Stimulated activated CD4-positive, alpha-beta T cell treated with anti-CD3 and anti-CD28 coated beads, Interleukin-2, amount 100 ng/mL, for 24 hours (primary cell): ENCODE results near the gene INHBE.
A peak's percentile ranks its signal among the peaks of the same experiment; 100 is the strongest.

ENCODE experiments used
- DNase-seq, 2 donors: peaks; one replicate each; pipeline ENCODE4 v3.0.0-alpha.2; 2020

Gene INHBE

DNA sequence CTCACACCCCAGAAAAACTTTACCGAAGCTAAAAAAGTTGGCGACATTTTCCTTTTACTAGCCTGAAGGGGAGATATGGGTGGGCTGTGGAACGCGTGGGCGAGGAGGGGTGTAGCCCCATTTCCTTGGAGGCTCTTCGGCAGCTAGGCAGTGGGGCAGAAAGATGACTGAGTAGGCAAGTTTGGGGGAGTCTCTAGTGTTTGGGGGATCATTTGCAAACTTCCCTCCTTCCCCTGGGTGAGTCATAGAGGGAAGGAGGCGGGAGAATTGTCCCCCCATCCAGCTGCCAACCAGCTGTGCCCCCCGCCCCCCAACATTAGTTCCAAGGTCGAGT lies 6.8 kb downstream of the INHBE start:
- DNase-seq: no peak

DNA sequence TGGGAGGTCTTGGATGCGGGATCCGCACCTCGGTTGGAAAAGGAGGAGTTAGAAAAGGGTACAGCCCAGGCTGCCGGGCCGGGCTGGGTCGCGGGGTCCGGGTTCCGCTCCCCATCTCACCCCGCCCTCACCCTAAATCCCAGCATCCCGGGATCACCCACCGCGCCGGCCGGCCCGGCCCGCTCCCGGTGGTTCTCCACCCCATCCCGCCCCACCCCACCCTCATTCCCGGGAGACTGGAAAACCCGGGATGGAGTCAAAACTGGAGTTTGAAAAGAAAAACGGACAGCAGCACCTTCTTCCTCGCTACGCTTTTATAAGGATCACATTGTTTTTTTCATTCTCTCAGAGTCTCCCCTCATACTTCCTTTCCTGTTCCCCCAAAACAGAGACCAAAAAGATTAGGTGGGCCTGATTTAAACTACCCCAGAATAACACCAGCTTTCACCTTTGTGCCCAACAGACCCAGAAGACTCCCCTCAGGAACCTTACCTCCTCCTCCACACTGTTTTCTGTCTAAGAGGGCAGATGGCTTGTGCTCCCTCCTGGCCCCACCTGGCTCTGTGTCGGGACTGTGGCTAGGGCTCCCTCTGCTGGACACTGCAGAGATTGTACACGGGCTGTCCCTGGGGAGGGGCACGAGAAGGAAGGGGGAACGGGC lies 7.3 kb downstream of the INHBE start:
- DNase-seq: peak; percentile 91 to 92

DNA sequence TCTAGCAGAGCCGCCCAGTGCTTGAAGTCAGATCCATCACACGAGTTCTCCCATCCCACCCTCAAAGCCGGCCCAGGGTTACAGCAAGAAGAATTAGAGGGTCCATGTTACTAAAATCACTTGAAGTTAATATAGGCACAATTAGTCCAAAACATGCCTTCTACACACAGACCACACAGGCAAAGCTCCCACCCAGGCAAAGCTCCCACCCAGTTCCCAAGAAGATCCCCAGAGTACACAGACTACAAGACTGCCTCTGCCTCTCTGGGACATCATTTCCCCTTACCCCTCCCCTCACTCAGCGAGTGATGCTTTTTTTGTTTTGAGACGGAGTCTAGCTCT lies 7.8 kb downstream of the INHBE start:
- DNase-seq: no peak

DNA sequence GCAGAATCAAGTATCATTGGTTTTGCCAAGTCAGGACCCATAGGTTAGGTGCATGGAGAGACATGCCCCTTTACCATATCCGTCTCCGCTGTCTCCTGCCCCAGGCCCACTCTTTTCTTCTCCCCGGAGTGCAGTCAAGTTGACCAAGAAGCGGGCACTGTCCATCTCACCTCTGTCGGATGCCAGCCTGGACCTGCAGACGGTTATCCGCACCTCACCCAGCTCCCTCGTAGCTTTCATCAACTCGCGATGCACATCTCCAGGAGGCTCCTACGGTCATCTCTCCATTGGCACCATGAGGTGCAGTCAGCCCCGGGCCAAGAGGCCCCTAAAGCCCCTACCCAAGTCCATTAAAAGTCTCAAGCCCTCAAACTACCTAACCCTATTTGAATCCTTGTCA lies 9.5 kb downstream of the INHBE start:
- DNase-seq: no peak

DNA sequence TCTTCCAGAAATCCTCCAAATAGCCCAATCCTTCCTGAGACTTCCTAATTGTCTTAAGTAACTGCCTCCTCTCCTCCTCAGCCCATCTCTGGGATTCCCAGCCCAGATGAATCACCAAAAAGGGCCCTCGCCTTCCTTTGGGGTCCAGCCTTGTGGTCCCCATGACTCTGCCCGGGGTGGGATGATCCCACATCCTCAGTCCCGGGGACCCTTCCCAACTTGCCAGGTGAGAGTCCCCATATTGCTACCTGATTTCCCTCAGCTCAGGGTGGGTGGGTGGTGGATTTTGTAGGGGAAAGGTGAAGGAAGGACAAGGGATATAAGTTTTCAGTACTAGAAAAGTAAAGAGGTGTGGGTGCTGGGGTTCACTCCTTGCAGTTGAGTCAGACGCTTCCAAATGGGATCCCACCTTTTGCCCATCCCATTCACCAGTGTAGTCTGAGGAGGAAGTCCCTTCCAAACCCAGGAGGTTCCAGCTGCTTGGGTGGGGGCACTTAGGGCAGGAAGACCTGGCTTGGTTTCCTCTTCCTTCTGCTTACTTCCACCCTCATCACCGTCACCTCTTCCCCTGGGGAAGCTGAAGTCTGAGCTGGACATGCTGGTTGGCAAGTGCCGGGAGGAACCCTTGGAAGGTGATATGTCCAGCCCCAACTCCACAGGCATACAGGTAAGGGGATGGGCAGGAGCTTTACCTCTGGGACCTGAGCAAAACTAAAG lies 10.1 kb downstream of the INHBE start:
- DNase-seq: no peak

DNA sequence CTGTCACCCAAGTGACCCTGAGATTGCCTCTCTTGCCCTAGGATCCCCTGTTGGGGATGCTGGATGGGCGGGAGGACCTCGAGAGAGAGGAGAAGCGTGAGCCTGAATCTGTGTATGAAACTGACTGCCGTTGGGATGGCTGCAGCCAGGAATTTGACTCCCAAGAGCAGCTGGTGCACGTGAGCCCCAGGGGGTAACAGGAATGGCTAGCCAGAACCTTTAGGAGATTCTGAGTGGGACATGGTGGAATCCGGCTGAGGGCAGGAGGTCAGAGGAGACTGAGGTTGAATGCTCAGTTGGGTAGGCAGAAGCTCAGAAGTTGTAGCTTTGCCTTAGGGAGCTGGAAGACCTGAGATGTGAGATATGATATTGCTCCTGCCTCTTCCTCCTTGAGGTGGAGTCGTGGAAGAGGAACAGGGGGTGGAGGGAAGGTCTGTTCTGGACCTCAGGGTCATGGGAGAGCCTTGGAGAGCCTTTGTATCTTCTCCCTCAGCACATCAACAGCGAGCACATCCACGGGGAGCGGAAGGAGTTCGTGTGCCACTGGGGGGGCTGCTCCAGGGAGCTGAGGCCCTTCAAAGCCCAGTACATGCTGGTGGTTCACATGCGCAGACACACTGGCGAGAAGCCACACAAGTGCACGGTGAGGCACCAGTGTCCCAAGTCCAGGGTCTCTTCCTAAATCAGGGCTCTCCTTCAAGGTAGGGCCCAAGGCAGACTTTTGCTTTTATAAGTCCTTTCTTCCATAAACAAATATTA lies 10.8 kb downstream of the INHBE start:
- DNase-seq: no peak

DNA sequence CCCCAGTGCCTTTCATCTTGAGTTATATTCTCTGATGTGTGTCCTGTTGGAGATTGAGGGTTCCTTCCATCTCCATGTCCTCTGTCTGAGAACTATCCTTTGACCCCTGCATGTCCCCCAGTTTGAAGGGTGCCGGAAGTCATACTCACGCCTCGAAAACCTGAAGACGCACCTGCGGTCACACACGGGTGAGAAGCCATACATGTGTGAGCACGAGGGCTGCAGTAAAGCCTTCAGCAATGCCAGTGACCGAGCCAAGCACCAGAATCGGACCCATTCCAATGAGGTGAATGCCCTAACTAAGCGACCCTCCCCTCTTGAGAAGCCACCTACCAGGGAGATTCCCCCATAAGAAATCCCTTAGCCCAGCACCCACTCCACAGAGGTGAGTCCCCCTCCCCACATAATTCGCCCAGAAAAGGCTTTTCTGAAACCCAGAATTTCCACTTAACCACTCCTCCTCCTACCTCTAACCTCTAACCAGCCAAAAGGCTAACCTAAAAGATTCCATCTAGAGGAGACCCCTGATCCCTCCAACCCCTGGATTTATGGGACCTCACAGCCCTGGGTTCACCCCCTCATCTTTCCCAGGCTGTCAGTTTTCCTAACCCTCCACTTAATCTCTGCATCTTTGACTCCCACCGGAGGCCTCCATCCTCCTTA lies 12.2 kb downstream of the INHBE start:
- DNase-seq: no peak

DNA sequence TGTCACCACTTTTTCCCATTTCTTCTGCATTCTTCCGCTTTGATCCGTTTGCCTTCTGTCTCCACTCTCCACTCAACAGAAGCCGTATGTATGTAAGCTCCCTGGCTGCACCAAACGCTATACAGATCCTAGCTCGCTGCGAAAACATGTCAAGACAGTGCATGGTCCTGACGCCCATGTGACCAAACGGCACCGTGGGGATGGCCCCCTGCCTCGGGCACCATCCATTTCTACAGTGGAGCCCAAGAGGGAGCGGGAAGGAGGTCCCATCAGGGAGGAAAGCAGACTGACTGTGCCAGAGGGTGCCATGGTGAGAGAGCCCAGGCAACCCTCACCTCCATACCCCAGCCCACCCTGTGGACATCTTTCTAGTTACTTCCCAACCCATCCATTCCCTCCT lies 12.8 kb downstream of the INHBE start:
- DNase-seq: no peak

DNA sequence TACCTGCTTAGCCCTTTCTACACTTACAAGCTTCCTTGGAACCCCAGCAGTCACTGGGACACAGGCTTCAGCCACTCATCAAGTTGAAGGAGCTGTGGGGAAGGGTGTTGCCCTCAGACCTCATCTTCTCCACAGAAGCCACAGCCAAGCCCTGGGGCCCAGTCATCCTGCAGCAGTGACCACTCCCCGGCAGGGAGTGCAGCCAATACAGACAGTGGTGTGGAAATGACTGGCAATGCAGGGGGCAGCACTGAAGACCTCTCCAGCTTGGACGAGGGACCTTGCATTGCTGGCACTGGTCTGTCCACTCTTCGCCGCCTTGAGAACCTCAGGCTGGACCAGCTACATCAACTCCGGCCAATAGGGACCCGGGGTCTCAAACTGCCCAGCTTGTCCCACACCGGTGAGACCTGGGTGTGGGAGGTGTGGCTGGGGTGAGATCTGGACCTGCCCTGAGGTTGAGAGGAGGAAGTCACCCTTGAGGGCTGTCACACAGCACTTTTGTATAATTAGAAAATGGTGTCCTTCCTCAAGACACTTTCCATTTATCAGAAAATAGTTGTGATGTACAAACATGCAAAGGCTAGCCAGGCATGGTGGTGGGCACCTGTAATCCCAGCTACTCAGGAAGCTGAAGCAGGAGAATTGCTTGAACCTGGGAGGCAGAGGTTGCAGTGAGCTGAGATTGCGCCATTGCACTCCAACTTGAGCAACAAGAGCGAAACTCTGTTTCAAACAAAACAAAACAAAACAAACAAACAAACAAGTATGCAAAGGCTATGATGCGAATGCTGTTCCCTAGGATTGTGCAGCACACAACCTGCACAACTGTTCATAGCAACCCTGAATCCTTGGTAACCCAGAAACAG lies 14.4 kb downstream of the INHBE start:
- no peak for DNase-seq

DNA sequence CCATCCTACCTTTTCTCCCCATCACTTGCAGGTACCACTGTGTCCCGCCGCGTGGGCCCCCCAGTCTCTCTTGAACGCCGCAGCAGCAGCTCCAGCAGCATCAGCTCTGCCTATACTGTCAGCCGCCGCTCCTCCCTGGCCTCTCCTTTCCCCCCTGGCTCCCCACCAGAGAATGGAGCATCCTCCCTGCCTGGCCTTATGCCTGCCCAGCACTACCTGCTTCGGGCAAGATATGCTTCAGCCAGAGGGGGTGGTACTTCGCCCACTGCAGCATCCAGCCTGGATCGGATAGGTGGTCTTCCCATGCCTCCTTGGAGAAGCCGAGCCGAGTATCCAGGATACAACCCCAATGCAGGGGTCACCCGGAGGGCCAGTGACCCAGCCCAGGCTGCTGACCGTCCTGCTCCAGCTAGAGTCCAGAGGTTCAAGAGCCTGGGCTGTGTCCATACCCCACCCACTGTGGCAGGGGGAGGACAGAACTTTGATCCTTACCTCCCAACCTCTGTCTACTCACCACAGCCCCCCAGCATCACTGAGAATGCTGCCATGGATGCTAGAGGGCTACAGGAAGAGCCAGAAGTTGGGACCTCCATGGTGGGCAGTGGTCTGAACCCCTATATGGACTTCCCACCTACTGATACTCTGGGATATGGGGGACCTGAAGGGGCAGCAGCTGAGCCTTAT lies 15.3 kb downstream of the INHBE start:
- DNase-seq: no peak

DNA sequence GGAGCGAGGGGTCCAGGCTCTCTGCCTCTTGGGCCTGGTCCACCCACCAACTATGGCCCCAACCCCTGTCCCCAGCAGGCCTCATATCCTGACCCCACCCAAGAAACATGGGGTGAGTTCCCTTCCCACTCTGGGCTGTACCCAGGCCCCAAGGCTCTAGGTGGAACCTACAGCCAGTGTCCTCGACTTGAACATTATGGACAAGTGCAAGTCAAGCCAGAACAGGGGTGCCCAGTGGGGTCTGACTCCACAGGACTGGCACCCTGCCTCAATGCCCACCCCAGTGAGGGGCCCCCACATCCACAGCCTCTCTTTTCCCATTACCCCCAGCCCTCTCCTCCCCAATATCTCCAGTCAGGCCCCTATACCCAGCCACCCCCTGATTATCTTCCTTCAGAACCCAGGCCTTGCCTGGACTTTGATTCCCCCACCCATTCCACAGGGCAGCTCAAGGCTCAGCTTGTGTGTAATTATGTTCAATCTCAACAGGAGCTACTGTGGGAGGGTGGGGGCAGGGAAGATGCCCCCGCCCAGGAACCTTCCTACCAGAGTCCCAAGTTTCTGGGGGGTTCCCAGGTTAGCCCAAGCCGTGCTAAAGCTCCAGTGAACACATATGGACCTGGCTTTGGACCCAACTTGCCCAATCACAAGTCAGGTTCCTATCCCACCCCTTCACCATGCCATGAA lies 16.0 kb downstream of the INHBE start:
- no peak for DNase-seq

DNA sequence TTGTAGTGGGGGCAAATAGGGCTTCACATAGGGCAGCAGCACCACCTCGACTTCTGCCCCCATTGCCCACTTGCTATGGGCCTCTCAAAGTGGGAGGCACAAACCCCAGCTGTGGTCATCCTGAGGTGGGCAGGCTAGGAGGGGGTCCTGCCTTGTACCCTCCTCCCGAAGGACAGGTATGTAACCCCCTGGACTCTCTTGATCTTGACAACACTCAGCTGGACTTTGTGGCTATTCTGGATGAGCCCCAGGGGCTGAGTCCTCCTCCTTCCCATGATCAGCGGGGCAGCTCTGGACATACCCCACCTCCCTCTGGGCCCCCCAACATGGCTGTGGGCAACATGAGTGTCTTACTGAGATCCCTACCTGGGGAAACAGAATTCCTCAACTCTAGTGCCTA lies 16.6 kb downstream of the INHBE start:
- no peak for DNase-seq

DNA sequence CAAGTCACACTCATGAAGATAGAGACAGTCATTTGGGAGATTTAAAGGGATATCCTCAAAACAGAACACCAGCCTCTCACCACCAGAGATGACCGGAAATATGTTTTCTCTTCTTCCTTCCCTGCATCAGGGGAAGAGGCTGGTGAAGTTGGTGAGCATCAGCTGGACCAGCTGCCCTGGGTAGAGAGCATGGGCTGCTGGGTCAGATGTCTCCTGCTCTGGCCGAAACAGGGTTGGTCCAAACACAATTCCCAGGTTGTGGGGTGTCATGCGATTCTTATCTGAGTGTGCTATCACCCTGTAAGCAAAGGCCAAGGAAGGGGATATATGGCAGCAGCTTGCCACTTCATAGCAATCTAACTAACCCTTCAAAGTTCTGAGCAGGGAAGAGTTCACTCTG lies 17.3 kb downstream of the INHBE start:
- no peak for DNase-seq

DNA sequence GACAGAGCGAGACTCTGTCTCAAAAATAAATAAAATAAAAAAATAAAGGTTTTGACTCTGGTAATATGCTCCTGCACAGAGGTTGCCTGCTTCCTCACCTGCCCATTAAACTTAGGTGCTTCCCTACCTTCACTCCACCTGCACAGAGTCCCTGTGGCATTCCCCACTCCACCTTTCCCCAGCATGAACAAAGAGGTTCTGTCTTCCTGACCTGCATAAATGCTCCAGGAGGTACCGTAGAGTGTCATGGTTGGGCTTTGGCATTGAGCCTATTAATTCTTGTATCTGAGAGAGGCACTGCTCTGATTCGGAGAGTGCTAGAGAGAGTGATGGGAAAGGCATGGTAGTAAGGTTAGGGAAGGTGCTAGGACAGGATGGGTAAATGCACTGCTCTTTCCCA lies 18.3 kb downstream of the INHBE start:
- DNase-seq: no peak

DNA sequence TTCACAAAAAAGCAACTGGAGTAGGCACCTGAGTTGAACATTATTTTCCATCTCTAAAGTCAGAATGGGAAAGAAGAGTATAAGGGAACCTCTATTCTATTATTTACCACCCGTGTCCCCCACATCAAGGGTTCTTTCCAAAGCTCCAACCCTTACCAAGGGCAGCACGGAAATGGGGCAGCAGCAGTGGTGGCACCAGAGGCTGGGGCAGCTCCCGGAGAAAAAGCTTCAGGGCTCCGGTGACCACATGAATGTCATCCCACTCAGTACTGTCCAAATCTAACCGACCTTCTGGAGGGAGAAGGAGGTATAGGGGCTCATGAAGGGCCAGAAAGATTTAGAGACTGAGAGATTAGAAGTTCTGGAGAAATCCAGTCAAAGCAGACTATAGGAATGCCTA lies 18.8 kb downstream of the INHBE start:
- no peak for DNase-seq

DNA sequence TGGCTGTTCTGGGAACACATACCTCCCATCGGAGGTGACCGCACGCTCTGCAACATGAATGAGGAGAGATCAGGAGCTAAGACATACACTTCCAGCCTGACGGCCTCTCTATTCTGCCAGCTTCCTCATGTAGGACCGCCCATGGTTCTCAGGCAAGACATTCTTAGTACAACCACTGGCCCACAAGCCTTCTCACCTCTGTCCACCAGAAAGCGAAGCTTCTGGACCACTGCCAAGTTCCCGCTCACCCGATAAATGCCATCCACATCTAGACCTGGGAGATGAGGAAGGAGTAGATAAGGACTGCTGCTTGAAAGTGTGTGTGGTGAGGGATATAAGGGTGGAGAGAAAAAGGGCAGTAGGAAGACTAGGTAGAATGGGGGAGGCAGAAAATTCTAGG lies 19.3 kb downstream of the INHBE start:
- no peak for DNase-seq

DNA sequence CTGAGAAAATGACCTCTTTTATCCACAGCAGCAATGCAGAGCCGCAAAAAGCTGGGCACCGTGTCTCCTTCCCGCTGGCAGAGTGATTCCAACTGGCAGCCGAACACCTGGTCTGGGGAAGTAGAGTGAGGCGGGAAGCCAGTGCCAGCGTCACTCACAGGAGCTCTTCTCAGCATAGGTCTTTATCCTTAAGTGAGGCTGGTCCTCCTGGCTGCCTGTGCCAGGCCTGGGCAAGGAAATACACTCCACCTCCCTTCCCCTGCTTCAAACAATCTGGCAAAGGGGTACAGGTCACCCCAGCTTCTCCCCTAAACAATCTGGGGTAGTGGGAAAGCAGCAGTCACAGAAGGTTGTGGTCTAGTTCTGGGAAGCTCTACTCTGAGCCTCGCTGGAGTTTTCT lies 19.8 kb downstream of the INHBE start:
- DNase-seq: no peak

DNA sequence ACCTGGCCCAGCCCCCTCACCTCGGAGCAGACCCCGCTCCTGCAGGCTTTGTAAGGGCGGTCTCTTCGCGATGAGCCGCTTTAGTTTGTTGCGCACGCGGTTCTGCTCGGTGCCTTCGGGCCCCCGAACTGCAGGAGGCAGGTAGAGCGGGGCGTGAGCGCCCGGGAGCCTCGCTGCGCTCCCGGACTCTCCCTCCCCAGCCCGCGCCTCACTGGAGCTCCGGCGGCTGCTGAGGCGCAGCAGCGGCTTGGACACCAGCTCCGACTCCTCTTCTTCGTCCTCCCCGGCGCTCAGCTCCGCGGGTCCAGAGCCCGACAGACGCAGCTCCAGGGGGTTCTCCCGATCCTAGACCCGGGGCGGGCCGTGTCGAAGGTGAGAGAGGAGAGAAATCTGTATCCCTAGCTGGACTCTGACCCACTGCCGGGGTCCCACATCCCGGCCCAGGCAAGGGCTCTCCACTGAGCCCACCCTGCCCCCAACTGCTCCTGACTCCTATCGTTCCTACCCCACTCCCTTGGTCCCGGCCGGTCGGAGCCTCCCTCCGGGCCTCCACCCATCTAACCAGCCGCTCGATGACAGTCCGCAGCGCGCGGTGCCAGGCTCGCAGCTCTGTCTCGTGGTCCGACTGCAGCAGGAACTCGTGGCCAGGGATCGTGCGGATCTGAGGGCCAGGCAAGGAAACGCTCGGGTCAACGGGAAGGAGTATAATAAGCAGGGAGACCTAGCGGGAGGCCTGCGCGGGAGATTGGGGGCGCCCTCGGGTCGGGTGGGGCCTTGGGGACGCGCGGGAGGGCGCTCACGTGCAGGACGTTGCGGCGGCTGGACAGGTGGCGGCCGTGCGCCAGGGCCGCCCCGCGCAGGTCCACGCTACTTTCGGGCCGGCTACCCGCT lies 20.4 kb downstream of the INHBE start:
- DNase-seq: no peak

DNA sequence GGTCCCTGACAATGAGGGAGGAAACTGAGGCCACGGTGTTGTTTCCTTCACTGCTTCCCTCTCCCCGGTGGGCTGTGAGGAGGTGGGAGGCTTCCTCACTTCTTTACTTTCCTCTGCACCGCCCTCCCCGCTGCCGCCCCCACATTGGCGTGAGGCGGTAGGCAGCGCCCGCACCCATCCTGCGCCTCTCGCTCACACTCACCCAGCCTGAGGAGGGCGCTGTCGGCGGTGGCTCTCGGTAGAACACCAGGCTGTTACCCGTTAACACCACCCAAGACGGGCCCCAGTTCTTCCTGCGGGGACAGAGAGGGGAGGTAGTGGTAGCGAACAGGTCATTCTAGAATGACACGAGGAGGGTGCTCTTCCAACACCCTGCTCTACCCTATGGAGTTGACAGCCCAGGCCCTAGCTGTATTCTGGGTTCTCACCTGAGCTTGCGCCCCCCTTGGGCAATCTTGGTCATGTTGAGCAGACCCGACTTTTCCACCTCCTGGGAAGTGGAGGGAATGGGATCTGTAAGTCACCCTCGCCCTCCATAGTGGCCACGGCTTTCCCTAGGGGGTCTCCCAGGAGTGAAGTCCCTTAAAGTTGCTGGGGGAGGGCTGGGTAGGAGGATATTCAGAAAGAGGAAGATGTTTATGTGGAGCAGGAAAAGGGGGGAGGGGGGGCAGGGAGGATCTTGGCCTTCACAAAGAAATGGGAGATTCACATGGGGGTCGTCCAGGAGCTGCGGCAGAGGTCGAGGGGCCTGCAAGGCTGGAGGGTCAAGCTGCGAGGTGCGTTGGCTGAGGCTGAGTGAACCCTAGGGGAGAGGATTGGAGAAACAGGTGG lies 21.3 kb downstream of the INHBE start:
- DNase-seq: peak; percentile 81 to 85
